Upper lobe of left lung (tissue), 6 donors: ENCODE data around the gene MDFI. TPM values are rescaled to one million over a fixed set of nuclear protein-coding genes. Genes with fewer than 3 reads are reported as not detected.

ENCODE experiments used
- ATAC-seq, 2 donors: fragments of 200-7000 bp; cut with Tn5 transposase; one replicate each; pipeline ENCODE4 v1.9.1; 2022; ENCODE audit warnings: mild to moderate bottlenecking in 2 of 2, moderate library complexity in 2 of 2; ENCODE audit not compliant: low FRiP score in 2 of 2
- DNase-seq, 2 donors: peaks; one replicate each; pipeline ENCODE4 v3.0.0-alpha.2; 2019 to 2020
- H3K27ac ChIP-seq, 4 donors: fragments of 200-600 bp; sonication (generic); one replicate each; pipeline ENCODE4 v1.5.1; 2016 to 2019
- H3K27me3 ChIP-seq, 4 donors: fragments of 200-600 bp; sonication (generic); one replicate each; pipeline ENCODE4 v1.5.1; 2017 to 2019
- H3K36me3 ChIP-seq, 4 donors: fragments of 200-600 bp; sonication (generic); one replicate each; pipeline ENCODE4 v1.5.1; 2016 to 2019
- H3K4me1 ChIP-seq, 4 donors: fragments of 200-600 bp; sonication (generic); one replicate each; pipeline ENCODE4 v1.5.1; 2018 to 2019
- H3K4me3 ChIP-seq, 4 donors: fragments of 200-600 bp; sonication (generic); one replicate each; pipeline ENCODE4 v1.5.1; 2017 to 2019; ENCODE audit warnings: mild to moderate bottlenecking in 2 of 4, moderate library complexity in 1 of 4
- H3K9me3 ChIP-seq, 4 donors: fragments of 200-600 bp; sonication (generic); one replicate each; pipeline ENCODE4 v1.5.1; 2018 to 2019
- EP300 ChIP-seq, 4 donors: sonication (generic); formaldehyde crosslinking; IDR thresholded peaks; one replicate each; pipeline ENCODE4 v1.5.1; 2017; ENCODE audit warnings: antibody characterized with exemption in 4 of 4, control low read depth in 2 of 4
- POLR2A ChIP-seq, 4 donors: fragments of 450-650 bp; IDR thresholded peaks; one replicate each; pipeline ENCODE4 v1.5.1; 2016 to 2017; ENCODE audit warnings: antibody characterized with exemption in 4 of 4, mild to moderate bottlenecking in 2 of 4
- POLR2AphosphoS5 ChIP-seq, 2 donors: sonication (generic); formaldehyde crosslinking; IDR thresholded peaks; one replicate each; pipeline ENCODE4 v1.5.1; 2017; ENCODE audit warnings: antibody characterized with exemption in 2 of 2
- WGBS, 2 donors: methylation state at CpG; one replicate each; pipeline ENCODE4 v1.1.5; 2017 to 2018; 5-methylcytosine and 5-hydroxymethylcytosine counted together
- total RNA-seq, 6 donors: library from RNA; depleted of rRNA in 4 of 6; stranded (reverse); fragments of >200 nt in 4 of 6; gene quantifications; one replicate each; pipeline versions ENCODE4 v1.1.0 to v1.2.1, GENCODE V29; 2016 to 2021
- TF ChIP-seq, protein P1 (sequence below), 6 experiments: fragments of 450-650 bp in 4 of 6; fragments of 200-600 bp in 2 of 6; sonication (generic) in 2 of 6; IDR thresholded peaks; one replicate each; pipeline ENCODE4 v1.5.1; 2016 to 2019; ENCODE audit warnings: antibody characterized with exemption in 6 of 6
- donor health status: DM: no; HTN: no; CAD: no; lungs with moderate emphysema.
- donor health status: DM: no; HTN: yes; CAD: no; lungs with severe emphysema.

Gene MDFI
- total RNA-seq, 6 donors from 2014 or later: 4.9 to 23.4 (median 8.0) TPM

DNA sequence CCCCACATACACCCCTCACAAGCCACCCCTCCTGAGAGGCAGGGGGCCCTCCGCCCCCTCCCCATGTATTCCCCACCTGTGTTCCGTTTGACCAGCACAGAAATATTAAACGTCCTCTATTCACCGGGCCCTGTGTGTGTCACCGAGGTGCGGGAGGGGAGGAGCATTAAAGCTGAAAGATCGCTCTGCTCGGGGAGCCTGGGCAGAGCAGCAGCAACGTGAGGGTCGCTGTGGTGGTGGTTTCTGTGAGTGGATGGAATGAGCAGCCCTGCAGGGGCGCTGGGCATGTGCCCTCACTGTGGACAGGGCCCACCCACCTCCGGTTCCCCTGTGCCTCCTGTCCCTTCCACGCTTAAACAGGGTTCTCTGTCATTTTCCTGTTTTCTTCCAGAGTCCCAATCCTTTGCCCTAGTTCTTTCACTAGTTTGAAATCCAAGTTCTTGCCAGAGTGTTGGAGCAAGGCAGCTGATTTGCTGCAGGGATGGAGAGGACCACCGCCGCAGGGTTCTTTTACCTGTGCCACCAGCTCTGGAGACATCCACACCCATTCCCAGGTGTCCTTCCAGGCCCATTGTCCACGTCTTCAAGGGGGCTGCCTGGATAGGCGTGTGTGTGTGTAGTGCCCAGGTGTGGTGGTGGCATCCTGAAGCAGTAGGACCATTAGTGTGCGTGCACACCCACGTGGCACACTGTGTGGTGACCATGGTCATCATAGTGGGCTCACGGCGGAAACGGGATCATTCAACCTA lies 37.6 kb upstream of the MDFI start:
- H3K27me3 ChIP-seq: no peaks in the 10 kb centered on the region
- TF ChIP-seq, protein P1, sequence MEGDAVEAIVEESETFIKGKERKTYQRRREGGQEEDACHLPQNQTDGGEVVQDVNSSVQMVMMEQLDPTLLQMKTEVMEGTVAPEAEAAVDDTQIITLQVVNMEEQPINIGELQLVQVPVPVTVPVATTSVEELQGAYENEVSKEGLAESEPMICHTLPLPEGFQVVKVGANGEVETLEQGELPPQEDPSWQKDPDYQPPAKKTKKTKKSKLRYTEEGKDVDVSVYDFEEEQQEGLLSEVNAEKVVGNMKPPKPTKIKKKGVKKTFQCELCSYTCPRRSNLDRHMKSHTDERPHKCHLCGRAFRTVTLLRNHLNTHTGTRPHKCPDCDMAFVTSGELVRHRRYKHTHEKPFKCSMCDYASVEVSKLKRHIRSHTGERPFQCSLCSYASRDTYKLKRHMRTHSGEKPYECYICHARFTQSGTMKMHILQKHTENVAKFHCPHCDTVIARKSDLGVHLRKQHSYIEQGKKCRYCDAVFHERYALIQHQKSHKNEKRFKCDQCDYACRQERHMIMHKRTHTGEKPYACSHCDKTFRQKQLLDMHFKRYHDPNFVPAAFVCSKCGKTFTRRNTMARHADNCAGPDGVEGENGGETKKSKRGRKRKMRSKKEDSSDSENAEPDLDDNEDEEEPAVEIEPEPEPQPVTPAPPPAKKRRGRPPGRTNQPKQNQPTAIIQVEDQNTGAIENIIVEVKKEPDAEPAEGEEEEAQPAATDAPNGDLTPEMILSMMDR (IDR thresholded peaks at IDR 0.05): no peak
- no peak for TF ChIP-seq POLR2A (IDR thresholded peaks at IDR 0.05)
- TF ChIP-seq POLR2AphosphoS5 (IDR thresholded peaks at IDR 0.05): no peak
- no peak for TF ChIP-seq EP300 (IDR thresholded peaks at IDR 0.05)
- no peak overlapping the region for H3K27ac ChIP-seq
- WGBS, 2 donors: 80 to 85% methylated on average over 22 of the region's 22 CpGs
- DNase-seq: no peak
- H3K36me3 ChIP-seq: peaks cover 0 to 37% (median 26%) of the 10 kb centered on the region in 4 donors
- peaks cover 7 to 13% (median 9%) of the 10 kb centered on the region in 4 donors for H3K4me1 ChIP-seq
- no peaks in the 10 kb centered on the region for H3K9me3 ChIP-seq
- H3K4me3 ChIP-seq: no peak overlapping the region
- no peak for ATAC-seq

DNA sequence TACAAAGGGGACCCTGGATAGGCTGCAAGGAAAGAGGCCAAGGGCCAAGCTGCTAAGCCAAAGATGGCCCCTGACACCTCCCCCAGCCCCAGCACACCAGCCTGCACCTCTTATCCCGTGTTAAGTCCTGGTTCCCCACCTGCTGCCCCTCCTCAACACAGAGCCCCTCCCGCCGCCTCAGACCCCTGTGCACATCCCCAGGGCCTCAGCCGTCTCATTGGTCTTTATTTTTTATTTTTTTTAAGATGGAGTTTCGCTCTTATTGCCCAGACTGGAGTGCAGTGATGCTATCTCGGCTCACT lies 37.1 kb upstream of the MDFI start:
- Histone ChIP-seq H3K9me3 (no peaks in the 10 kb centered on the region), H3K27me3 (no peaks in the 10 kb centered on the region), H3K4me1 (peaks cover 7 to 13% (median 9%) of the 10 kb centered on the region in 4 donors), H3K27ac (no peak overlapping the region), H3K4me3 (no peak overlapping the region), H3K36me3 (peaks cover 0 to 31% (median 23%) of the 10 kb centered on the region in 4 donors)
- DNase-seq: no peak
- WGBS, 2 donors: 92 to 94% methylated on average over 6 of the region's 6 CpGs
- no peak for ATAC-seq
- TF ChIP-seq POLR2AphosphoS5 (IDR thresholded peaks at IDR 0.05) (no peak), POLR2A (IDR thresholded peaks at IDR 0.05) (no peak), EP300 (IDR thresholded peaks at IDR 0.05) (no peak)
- TF ChIP-seq, protein P1 (IDR thresholded peaks at IDR 0.05): no peak

DNA sequence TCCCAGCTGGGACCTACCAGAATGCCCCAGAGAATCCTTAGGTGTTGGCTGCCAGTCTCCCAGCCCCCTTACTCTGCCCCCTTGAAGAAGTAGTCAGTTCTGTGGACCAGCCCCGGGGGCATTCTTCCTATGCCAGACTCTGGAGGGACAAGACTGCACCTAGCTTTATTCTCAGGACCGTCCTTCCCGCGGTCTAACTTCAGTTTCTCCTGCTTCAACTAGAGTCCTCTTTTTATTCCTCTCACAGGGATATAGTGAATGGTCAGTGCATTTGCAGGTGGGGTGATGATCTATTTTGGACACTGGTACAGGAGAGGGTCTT lies 35.9 kb upstream of the MDFI start:
- DNase-seq: no peak
- H3K4me3 ChIP-seq: no peak overlapping the region
- 58 to 75% methylated on average over 4 of the region's 4 CpGs for WGBS, 2 donors
- H3K27me3 ChIP-seq: no peaks in the 10 kb centered on the region
- no peak overlapping the region for H3K27ac ChIP-seq
- TF ChIP-seq POLR2A (IDR thresholded peaks at IDR 0.05) (no peak), POLR2AphosphoS5 (IDR thresholded peaks at IDR 0.05) (no peak), EP300 (IDR thresholded peaks at IDR 0.05) (no peak)
- TF ChIP-seq, protein P1 (IDR thresholded peaks at IDR 0.05): no peak
- H3K9me3 ChIP-seq: no peaks in the 10 kb centered on the region
- H3K36me3 ChIP-seq: peaks cover 0 to 20% (median 13%) of the 10 kb centered on the region in 4 donors
- H3K4me1 ChIP-seq: peaks cover 7 to 13% (median 9%) of the 10 kb centered on the region in 4 donors
- no peak for ATAC-seq

- TF ChIP-seq, protein P1 (IDR thresholded peaks at IDR 0.05): peak; percentile 79 to 94 (median 84)
- TF ChIP-seq POLR2A (IDR thresholded peaks at IDR 0.05) (no peak), POLR2AphosphoS5 (IDR thresholded peaks at IDR 0.05) (no peak), EP300 (IDR thresholded peaks at IDR 0.05) (no peak)
- no peak overlapping the region for H3K4me3 ChIP-seq
- H3K36me3 ChIP-seq: peaks cover 0 to 14% (median 11%) of the 10 kb centered on the region in 4 donors
- H3K27me3 ChIP-seq: no peaks in the 10 kb centered on the region
- peak; percentile 76 to 88 for ATAC-seq
- no peak overlapping the region for H3K27ac ChIP-seq
- H3K9me3 ChIP-seq: no peaks in the 10 kb centered on the region
- H3K4me1 ChIP-seq: peaks cover 7 to 13% (median 9%) of the 10 kb centered on the region in 4 donors
- 5 to 6% methylated on average over 20 of the region's 20 CpGs for WGBS, 2 donors
- DNase-seq: peak in 1 of 2 donors; percentile 74
These were observed 35.2 kb upstream of the MDFI start for GRCh38 chr6:41602864-41603608.
